ENCODE data around the gene FGF10. TPM values are rescaled to one million over a fixed set of nuclear protein-coding genes. Genes with fewer than 3 reads are reported as not detected.
A peak's percentile ranks its signal among the peaks of the same experiment; 100 is the strongest.

Gene FGF10
- total RNA-seq, 1 experiment from 2014 or later: not detected

DNA sequence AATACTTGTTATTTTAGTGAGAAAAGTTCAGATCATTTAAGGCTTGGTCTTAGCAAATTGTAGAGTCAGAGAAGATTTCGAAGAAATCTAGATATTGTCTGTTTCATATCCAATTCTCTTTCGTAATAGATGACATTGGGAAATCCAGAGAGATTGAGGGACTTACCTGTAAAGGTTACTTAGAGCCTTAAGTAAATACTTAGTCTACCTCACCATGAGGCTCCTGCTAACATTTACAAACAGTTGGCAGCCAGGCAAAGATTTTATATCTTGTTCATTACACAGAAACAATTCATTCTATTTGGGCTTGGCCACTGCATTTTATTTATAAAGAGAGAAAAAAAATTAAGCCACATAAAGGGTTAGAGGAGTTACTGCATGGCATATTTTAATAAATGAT lies 70.3 kb downstream of the FGF10 start:
- CTCF ChIA-PET: interaction anchor here (0.9 kb wide), 1 partner anchor 13 kb away, joined by 4 read pairs; no protein-coding TSS in a partner anchor
- H3K4me3 Mint-ChIP-seq (ENCODE audit: unreplicated experiment): no peak overlapping the region
- no peaks in the 10 kb centered on the region for H3K36me3 Mint-ChIP-seq (ENCODE audit: insufficient read depth, unreplicated experiment)
- DNase-seq (ENCODE audit: unreplicated experiment): peak; percentile 19
- H3K27me3 Mint-ChIP-seq (ENCODE audit: insufficient read depth, unreplicated experiment): no peaks in the 10 kb centered on the region
- no peak overlapping the region for H3K27ac Mint-ChIP-seq (ENCODE audit: low read depth, unreplicated experiment)
- no TSS peak for BruUV-seq (replicated peaks)
- no peaks in the 10 kb centered on the region for H3K9me3 Mint-ChIP-seq (ENCODE audit: unreplicated experiment)
- TF ChIP-seq CTCF (IDR thresholded peaks at IDR 0.05; ENCODE audit: unreplicated experiment): no peak
- H3K4me1 Mint-ChIP-seq (ENCODE audit: insufficient read depth, unreplicated experiment): no peaks in the 10 kb centered on the region
- intact Hi-C loops (cut with micrococcal nuclease): no loop called here
- POLR2A ChIA-PET: no interaction called here

DNA sequence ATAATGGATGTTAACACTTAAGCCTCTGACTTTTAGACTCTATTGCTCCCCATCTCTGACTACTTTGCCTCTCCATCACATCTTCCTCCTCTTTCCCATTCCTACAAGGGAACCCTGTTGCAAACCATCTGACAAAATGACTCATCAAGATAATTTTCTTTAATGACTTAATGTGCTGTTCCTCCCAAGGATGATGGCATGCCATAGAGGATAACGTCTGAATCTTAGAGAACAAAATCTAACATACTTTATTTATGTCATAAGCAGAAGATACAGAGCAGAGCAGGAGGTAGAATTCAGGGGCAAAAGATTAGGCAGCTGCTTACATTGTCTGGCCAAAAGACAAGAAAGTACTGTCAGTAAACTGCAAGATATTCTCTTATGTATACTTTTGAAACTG lies 76.8 kb downstream of the FGF10 start:
- no peak for DNase-seq (ENCODE audit: unreplicated experiment)
- intact Hi-C loops (cut with micrococcal nuclease): no loop called here
- H3K27me3 Mint-ChIP-seq (ENCODE audit: insufficient read depth, unreplicated experiment): no peaks in the 10 kb centered on the region
- no TSS peak for BruUV-seq (replicated peaks)
- POLR2A ChIA-PET: no interaction called here
- H3K4me3 Mint-ChIP-seq (ENCODE audit: unreplicated experiment): no peak overlapping the region
- no peaks in the 10 kb centered on the region for H3K4me1 Mint-ChIP-seq (ENCODE audit: insufficient read depth, unreplicated experiment)
- H3K9me3 Mint-ChIP-seq (ENCODE audit: unreplicated experiment): no peaks in the 10 kb centered on the region
- no peaks in the 10 kb centered on the region for H3K36me3 Mint-ChIP-seq (ENCODE audit: insufficient read depth, unreplicated experiment)
- CTCF ChIA-PET: interaction anchor here (0.9 kb wide), 1 partner anchor 22 kb away, joined by 3 read pairs; no protein-coding TSS in a partner anchor
- no peak overlapping the region for H3K27ac Mint-ChIP-seq (ENCODE audit: low read depth, unreplicated experiment)
- TF ChIP-seq CTCF (IDR thresholded peaks at IDR 0.05; ENCODE audit: unreplicated experiment): no peak

DNA sequence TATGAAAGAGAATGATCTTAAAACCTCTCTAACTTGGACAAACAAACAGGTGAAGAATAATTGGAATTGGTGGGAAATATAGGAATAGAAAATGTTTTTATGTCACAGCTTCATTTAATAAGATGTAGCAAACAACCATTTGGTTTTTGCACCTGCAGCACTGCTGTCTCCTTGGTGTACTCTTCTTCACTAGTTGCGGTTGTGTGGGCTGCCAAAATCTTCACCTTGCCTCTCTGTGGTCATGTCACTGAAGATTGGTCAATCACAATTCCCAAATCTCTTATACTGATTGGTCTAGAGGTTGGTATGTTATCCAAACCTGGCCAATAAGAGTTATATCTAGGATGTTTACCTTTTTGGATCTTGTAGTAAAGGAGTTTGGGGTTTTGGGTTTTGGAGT lies 88.7 kb downstream of the FGF10 start:
- Mint-ChIP-seq H3K9me3 (ENCODE audit: unreplicated experiment) (peaks cover 8% of the 10 kb centered on the region), H3K36me3 (ENCODE audit: insufficient read depth, unreplicated experiment) (peaks cover 5% of the 10 kb centered on the region), H3K27ac (ENCODE audit: low read depth, unreplicated experiment) (no peak overlapping the region), H3K4me3 (ENCODE audit: unreplicated experiment) (no peak overlapping the region), H3K27me3 (ENCODE audit: insufficient read depth, unreplicated experiment) (no peaks in the 10 kb centered on the region), H3K4me1 (ENCODE audit: insufficient read depth, unreplicated experiment) (peaks cover 6% of the 10 kb centered on the region)
- ChIA-PET POLR2A (no interaction called here), CTCF (no interaction called here)
- no TSS peak for BruUV-seq (replicated peaks)
- no peak for TF ChIP-seq CTCF (IDR thresholded peaks at IDR 0.05; ENCODE audit: unreplicated experiment)
- intact Hi-C loops (cut with micrococcal nuclease): no loop called here
- DNase-seq (ENCODE audit: unreplicated experiment): no peak

DNA sequence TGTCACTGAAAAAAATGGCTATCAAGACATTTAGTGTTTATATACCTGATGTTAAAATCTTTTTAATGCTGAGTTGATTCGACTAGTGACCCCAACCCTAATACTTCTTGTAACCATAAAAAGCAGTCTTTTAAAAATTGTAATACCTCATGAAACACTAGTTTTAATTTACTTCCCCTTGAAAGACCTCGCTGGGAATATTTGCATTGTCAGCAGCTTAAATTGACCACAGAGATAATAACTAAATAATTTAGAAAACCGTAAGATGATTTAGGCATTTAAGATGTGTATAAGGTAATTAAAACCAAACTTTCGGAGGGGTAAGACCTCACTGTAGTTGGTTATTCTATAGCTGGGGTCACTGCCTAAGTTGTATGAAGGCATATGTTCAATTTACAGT lies 89.8 kb downstream of the FGF10 start:
- peaks cover 6% of the 10 kb centered on the region for H3K4me1 Mint-ChIP-seq (ENCODE audit: insufficient read depth, unreplicated experiment)
- BruUV-seq (replicated peaks): no TSS peak

More for the DNA sequence above, 89.8 kb downstream of the FGF10 start:
- ChIA-PET POLR2A (no interaction called here), CTCF (no interaction called here)
- no peaks in the 10 kb centered on the region for H3K9me3 Mint-ChIP-seq (ENCODE audit: unreplicated experiment)
- H3K27ac Mint-ChIP-seq (ENCODE audit: low read depth, unreplicated experiment): no peak overlapping the region
- H3K4me3 Mint-ChIP-seq (ENCODE audit: unreplicated experiment): no peak overlapping the region
- H3K27me3 Mint-ChIP-seq (ENCODE audit: insufficient read depth, unreplicated experiment): no peaks in the 10 kb centered on the region
- no peak for TF ChIP-seq CTCF (IDR thresholded peaks at IDR 0.05; ENCODE audit: unreplicated experiment)
- peaks cover 5% of the 10 kb centered on the region for H3K36me3 Mint-ChIP-seq (ENCODE audit: insufficient read depth, unreplicated experiment)
- intact Hi-C loops (cut with micrococcal nuclease): no loop called here
- DNase-seq (ENCODE audit: unreplicated experiment): no peak
